GM18507 (cell line): ENCODE data around the gene MYH10.

Experiments used
- DNase-seq: peaks from one replicate; pipeline ENCODE4 v3.0.0; 2011; ENCODE audit warnings: low read depth; ENCODE audit not compliant: insufficient read length; ENCODE audit errors: extremely low spot score
- FAIRE-seq: peaks from 2 replicates; lab custom pipeline; 2011; peaks lifted over from hg19 to GRCh38; lab: Jason Lieb, UNC

MYH10 gene

DNA sequence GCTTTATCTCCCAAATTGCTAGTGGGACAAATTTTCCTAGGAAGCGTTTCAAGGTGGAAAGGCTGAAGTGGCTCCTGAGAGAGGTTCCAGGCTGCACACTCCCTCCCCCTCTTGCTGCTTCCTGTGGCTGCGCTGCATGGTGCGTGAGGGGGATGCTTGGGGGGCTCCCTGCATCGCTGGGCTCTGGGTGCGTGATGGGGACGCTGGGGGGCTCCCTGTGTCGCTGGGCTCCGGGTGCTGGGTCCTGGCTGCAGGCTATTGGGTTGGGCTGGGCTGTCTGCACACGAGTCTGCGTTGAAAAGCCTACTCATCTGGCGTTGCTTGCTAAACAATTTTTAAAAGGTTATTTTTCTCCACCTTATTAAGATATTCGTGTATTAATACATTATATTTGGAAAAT is 164.8 kb downstream of the MYH10 start:
- FAIRE-seq (no peak), DNase-seq (no peak)

DNA sequence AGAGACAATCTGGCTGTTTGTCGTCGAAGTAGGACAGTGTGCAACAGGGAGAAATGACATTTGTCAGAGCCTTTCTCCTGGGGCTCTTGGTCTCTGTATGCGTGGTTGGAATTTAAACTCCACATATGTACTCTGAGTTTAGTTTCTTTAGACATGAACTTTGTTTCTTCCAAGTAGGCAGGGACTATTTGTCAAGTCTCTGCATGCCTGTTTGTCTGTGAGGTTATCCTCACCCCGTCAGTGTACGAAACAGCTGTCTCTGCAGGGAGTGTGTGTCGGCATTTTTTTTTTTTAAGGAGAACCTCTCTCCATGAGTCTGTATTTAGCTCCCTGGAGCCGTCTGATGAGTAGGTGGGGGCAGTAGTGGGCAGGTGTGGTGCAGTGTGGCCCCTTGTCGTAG is 165.2 kb downstream of the MYH10 start:
- DNase-seq (no peak), FAIRE-seq (no peak)

DNA sequence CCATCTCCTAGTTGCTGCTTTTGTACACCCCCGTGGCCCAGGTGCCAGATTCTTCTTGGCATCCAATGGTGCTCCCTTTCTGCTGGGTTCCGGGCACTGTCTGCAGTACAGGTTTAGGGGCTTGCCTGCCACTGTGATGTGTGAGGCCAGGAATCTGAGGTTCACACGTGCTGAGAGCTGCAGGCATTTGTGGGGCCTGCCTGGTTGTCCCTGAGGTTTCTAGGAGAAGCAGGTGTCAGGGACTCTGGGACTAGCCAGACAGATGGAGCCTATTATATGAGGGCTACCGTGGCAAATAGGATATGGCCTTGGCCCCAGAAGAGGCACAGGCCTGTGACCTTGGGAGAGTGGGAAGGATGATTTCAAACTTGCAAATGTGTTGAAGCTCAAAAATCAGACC is 165.6 kb downstream of the MYH10 start:
- DNase-seq (no peak), FAIRE-seq (no peak)

- no peak for FAIRE-seq
Measured at GRCh38 chr17:8463099-8463498, 167.4 kb downstream of the MYH10 start.

DNA sequence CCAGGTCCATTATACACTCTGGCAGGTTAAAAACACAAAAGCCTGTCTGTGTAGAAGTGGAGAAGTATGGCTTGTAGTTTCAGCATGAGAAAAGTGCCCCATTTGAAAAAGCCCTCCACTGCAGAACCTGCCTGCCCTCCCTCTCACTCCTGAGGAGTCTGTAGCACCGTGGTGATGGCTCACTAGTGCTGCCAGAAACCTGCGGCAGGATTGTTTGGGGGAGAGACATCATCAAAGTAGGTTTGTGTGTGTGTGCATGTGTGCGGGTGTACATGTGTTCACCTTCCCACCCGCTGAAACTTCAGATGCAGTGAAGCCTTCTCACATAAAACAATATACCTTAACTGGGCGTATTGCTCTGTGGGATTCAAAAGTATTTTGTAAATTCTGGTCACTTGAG is 168.0 kb downstream of the MYH10 start:
- no peak for FAIRE-seq
- DNase-seq = no peak

More at GRCh38 chr17:8463099-8463498, 167.4 kb downstream of the MYH10 start:
- no peak for DNase-seq

GRCh38 chr17:8459831-8460230 is 170.7 kb downstream of the MYH10 start:
- DNase-seq = no peak
- no peak for FAIRE-seq

DNA sequence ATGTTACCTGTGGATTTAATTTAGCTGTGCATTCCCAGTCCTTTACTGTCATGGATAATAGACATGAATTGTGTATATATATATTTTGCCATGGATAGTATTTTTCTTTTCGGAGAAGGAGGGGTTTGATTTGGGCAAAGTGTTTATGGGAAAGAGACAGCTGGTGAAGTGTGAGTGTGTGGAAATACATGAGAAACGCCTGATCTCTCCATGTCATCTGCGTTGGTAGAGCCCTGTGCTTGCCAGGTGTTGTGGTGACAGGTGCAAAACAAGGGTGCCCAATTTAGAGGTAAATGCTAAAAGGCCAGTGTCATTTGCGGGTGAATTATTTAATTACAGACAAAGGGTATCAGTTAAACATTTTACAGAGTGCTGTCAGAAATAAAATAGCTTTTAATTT is 171.4 kb downstream of the MYH10 start:
- no peak for FAIRE-seq

GRCh38 chr17:8458128-8458527 is 172.4 kb downstream of the MYH10 start:
- FAIRE-seq (no peak), DNase-seq (no peak)

More for the DNA sequence above, 171.4 kb downstream of the MYH10 start:
- no peak for DNase-seq

- FAIRE-seq (no peak), DNase-seq (no peak)
Measured at GRCh38 chr17:8455665-8456209, 174.8 kb downstream of the MYH10 start.

- no peak for FAIRE-seq
- no peak for DNase-seq
Measured at GRCh38 chr17:8453326-8453725, 177.2 kb downstream of the MYH10 start.

- DNase-seq = no peak
- no peak for FAIRE-seq
Measured at GRCh38 chr17:8451933-8452614, 178.5 kb downstream of the MYH10 start.

DNA sequence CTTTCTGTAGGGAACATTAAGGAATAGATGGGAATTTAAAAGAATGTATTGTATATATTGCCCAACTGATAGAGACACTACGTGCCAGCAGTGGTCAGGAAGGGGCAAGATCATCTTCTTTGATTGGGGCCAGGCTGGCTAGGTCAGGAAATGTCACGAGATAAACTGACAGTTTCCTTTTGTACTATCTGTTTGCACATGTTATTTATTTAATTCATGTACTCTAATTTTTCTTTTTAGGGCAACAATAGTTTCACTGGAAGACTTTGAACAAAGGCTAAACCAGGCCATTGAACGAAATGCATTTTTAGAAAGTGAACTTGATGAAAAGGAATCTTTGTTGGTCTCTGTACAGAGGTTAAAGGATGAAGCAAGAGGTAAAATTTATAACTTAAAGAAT is 182.2 kb downstream of the MYH10 start:
- FAIRE-seq (no peak), DNase-seq (no peak)

GRCh38 chr17:8447799-8448198 is 182.7 kb downstream of the MYH10 start:
- FAIRE-seq = no peak
- DNase-seq = no peak

- DNase-seq = no peak
- FAIRE-seq = no peak
Measured at GRCh38 chr17:8445536-8445935, 185.0 kb downstream of the MYH10 start.

DNA sequence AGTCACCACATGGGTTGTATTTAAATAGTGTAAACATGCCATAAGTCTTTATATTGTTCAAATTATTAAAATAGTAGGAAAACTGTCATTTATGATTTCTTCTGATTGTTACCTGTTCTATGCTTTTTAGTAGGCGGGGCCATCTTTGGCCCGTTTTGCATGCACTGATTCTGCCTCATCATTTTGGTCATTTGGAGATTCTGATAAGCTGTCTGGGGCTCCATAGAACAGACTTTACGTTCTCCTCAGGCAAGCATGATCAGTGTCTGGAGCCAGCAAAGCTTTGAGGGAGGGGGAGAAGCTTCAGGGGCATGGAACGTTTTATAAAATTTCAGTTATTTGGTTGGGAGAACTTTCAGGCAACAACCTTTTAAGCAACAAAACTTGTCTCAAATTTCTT is 186.0 kb downstream of the MYH10 start:
- FAIRE-seq = no peak

DNA sequence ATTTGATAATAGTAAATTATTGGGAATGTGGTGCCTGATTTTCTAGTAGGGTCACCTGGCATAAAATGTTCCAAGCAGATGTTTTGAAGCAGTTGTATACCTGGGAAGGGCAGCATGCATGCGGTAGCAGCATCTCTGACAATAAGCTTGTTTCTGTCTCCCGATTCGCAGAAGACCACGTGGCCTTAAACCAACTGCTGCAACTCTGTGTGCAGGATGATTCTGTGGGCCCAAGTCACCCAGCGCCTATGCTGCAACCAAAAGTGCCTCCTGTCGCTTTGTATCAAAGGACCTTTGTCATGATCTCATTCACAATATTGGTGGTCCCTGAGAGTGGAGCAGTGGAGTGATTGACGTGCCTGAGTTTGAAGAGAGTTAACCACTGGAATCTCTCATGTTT is 186.8 kb downstream of the MYH10 start:
- FAIRE-seq (no peak), DNase-seq (no peak)

More for the DNA sequence above, 186.0 kb downstream of the MYH10 start:
- no peak for DNase-seq

DNA sequence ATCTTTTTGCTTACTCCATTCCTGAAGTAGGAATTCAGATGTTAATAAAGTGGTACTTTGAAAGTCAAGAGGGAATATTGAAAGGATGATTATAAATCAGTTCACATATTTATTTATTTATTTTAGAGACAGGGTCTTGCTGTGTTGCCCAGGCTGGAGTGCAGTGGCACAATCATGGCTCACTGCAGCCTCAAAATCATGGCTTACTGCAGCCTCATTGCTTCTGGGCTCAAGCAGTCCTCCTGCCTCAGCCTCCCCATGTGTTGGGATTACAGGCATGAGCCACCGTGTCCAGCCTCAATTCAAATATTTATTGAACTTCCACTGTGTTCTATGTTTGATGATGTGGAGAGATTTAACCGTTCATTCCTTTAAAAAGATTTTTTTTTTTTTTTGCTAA is 188.2 kb downstream of the MYH10 start:
- FAIRE-seq (no peak), DNase-seq (no peak)

- DNase-seq (no peak), FAIRE-seq (no peak)
Measured at GRCh38 chr17:8441690-8442089, 188.8 kb downstream of the MYH10 start.

DNA sequence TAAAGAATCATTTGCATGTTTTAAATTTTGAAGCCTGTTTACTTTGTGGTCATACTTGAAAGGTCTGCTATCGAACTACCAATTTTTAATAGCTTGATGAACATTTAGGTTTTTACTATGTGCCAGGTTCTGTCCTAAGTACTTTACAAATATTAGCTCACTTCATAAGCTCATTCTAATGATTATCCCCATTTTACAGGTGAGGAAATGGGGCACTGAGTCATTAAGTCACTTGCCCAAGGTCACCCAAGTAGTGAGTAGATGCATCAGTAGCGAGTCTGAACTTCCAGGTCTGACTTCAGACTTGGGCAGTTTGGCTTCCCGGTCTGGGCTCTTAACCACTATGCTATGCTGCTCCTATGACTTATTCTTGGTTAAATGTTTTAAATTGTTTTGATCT is 190.8 kb downstream of the MYH10 start:
- FAIRE-seq = no peak
- DNase-seq = no peak

- DNase-seq = no peak
- FAIRE-seq = no peak
Measured at GRCh38 chr17:8438441-8438840, 192.1 kb downstream of the MYH10 start.

DNA sequence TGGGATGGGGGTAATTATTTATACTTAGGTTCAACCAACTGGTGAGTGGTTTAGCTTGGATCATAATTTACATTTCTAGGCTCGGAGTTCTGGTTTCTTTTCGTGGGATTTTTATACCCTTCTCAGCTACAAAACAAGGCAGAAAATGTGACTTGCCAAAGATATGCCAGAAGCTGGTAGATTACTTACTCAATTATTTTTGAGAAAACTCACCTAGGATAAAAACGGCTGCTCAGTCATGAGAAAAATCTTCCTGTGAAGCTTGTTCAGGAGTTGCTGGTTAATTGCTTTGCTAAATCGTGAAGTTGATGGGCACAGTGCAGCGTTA is 193.7 kb downstream of the MYH10 start:
- DNase-seq (no peak), FAIRE-seq (no peak)
